Activated CD8-positive, alpha-beta T cell treated with anti-CD3 and anti-CD28 coated beads for 36 hours (primary cell): ENCODE results near the gene CCDC169. TPM values are rescaled to one million over a fixed set of nuclear protein-coding genes. Genes with fewer than 3 reads are reported as not detected.

Source experiments
- ATAC-seq: fragments of 200-7000 bp; cut with Tn5 transposase; one replicate; pipeline ENCODE4 v1.10.0; 2021; ENCODE audit warnings: mild to moderate bottlenecking, moderate library complexity
- CTCF ChIA-PET: fragments of 350-600 bp; sonication (Branson Sonifier 250); formaldehyde crosslinking; loops from one replicate; lab custom pipeline; 2021; ENCODE audit warnings: antibody characterized with exemption; lab: Charles Lee
- POLR2A ChIA-PET: fragments of 350-600 bp; sonication (Branson Sonifier 250); formaldehyde crosslinking; loops from one replicate; lab custom pipeline; 2021; ENCODE audit warnings: antibody characterized with exemption; lab: Charles Lee
- DNase-seq: peaks from one replicate; pipeline ENCODE4 v3.0.0-alpha.2; 2020
- H3K27ac Mint-ChIP-seq: one replicate; pipeline ENCODE4 v1.8.0; 2021; ENCODE audit warnings: mild to moderate bottlenecking, mixed read lengths
- H3K27me3 Mint-ChIP-seq: one replicate; pipeline ENCODE4 v1.8.0; 2021; ENCODE audit warnings: mixed read lengths
- H3K36me3 Mint-ChIP-seq: one replicate; pipeline ENCODE4 v1.8.0; 2021; ENCODE audit warnings: low read depth, mixed read lengths
- H3K4me1 Mint-ChIP-seq: one replicate; pipeline ENCODE4 v1.8.0; 2021; ENCODE audit warnings: low read depth, mixed read lengths
- H3K4me3 Mint-ChIP-seq: one replicate; pipeline ENCODE4 v1.8.0; 2021; ENCODE audit warnings: mild to moderate bottlenecking, moderate library complexity, mixed read lengths
- H3K9me3 Mint-ChIP-seq: one replicate; pipeline ENCODE4 v1.8.0; 2021; ENCODE audit warnings: mixed read lengths
- intact Hi-C: fragments of 100-400 bp; cut with micrococcal nuclease; formaldehyde crosslinking; loops from one replicate; pipeline ENCODE4 v1.10.0; 2022
- total RNA-seq, 2 experiments: library from RNA; stranded (reverse); gene quantifications; one replicate each; pipeline ENCODE4 v1.2.3, GENCODE V29; 2021
- TF ChIP-seq, protein P1 (sequence below): fragments of 200-600 bp; IDR thresholded peaks from one replicate; pipeline ENCODE4 v1.8.0; 2022; ENCODE audit warnings: antibody characterized with exemption, mild to moderate bottlenecking

Gene CCDC169
- total RNA-seq, 2 experiments from 2014 or later: not detected

DNA sequence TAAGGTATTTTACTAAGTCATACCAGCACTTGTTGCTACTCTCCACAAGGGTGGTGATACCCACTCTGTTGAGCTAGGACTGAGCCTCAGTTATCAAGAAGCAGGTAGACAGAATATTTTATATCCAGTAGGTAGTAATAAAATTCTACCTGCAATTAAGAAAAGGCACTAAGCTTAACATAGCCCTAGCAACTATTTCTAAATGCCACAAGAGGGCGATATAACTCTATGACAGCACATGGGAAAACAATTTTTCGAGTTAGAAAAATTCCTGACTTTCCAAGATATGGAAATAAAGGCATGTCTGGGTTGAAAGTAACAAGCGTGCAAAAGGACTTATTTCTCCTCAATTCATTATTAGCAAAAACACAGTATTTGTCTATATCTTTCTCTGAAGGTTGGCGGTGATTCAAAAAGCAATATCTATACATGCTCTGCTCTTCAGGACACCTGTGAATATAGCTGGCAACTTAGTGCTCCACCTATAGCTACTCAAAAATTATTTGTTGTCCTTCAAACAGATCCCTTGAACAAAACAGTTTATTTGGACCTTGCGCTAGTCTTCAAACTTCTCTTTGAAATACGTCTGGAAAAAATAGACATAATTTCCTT, 14.7 kb downstream of the CCDC169 start:
- DNase-seq (no peak), ATAC-seq (no peak)
- ChIA-PET CTCF (interaction anchor here (0.5 to 3.9 kb wide), 24 partner anchors 8 to 456 kb away, joined by 3 to 27 read pairs (median 4); partner anchors contain the start of gene CCDC169), POLR2A (no interaction called here)
- Mint-ChIP-seq H3K4me3 (no peak overlapping the region), H3K27me3 (peaks cover 11% of the 10 kb centered on the region), H3K27ac (no peak overlapping the region), H3K9me3 (no peaks in the 10 kb centered on the region), H3K4me1 (no peaks in the 10 kb centered on the region), H3K36me3 (no peaks in the 10 kb centered on the region)
- TF ChIP-seq, protein P1, sequence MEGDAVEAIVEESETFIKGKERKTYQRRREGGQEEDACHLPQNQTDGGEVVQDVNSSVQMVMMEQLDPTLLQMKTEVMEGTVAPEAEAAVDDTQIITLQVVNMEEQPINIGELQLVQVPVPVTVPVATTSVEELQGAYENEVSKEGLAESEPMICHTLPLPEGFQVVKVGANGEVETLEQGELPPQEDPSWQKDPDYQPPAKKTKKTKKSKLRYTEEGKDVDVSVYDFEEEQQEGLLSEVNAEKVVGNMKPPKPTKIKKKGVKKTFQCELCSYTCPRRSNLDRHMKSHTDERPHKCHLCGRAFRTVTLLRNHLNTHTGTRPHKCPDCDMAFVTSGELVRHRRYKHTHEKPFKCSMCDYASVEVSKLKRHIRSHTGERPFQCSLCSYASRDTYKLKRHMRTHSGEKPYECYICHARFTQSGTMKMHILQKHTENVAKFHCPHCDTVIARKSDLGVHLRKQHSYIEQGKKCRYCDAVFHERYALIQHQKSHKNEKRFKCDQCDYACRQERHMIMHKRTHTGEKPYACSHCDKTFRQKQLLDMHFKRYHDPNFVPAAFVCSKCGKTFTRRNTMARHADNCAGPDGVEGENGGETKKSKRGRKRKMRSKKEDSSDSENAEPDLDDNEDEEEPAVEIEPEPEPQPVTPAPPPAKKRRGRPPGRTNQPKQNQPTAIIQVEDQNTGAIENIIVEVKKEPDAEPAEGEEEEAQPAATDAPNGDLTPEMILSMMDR: peak; percentile 81
- intact Hi-C loops: no loop called here

DNA sequence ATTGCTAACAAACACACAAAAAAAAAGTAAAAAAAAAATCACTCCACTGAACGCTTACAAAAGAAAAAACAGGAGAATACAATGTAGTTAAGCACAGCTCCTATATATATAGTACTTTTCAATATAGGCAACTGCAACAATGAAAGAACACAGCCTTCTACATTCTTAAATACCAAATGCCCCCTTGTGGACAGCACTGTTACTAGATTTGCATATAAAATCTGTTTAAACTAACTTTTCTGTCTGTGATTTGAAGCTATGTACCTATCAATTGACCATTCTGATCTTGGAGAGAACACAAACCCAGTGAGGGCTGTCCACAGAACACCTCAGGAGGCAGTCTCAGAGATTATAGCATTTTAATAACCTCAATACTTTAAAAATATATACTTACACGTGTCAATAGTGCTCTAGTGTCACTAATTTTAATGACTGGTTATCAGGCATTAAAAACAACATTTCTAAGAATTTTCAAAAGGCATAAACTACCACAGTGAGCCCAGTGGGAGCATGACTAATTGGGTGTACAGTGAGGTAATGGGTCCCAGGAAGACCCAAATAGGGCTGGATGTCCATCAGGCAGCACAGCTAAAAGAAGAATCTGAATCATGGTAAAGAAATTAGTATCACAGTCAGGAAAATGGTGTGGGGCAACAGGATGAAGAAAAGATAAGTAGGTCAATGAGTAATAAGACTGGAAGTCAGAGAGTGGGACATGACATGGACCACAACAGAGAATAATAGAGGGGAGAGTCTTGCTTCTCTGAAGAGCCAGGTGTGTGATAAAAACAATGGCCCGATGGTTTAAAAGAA, 22.2 kb downstream of the CCDC169 start:
- ATAC-seq: no peak
- Mint-ChIP-seq H3K4me1 (no peaks in the 10 kb centered on the region), H3K27me3 (peaks cover 6% of the 10 kb centered on the region), H3K9me3 (no peaks in the 10 kb centered on the region), H3K36me3 (no peaks in the 10 kb centered on the region), H3K27ac (no peak overlapping the region), H3K4me3 (no peak overlapping the region)
- peak; percentile 33 for DNase-seq
- ChIA-PET CTCF (interaction anchor here (0.7 to 3.5 kb wide), 5 partner anchors 8 to 297 kb away, joined by 3 to 38 read pairs (median 4); no protein-coding TSS in a partner anchor), POLR2A (interaction anchor here (0.7 kb wide), 1 partner anchor 882 kb away, joined by 3 read pairs; no protein-coding TSS in a partner anchor)
- TF ChIP-seq, protein P1: peak; percentile 61
- intact Hi-C loops: loop anchor here (1.0 kb wide), 1 partner anchor 297 kb away; no protein-coding TSS in a partner anchor

DNA sequence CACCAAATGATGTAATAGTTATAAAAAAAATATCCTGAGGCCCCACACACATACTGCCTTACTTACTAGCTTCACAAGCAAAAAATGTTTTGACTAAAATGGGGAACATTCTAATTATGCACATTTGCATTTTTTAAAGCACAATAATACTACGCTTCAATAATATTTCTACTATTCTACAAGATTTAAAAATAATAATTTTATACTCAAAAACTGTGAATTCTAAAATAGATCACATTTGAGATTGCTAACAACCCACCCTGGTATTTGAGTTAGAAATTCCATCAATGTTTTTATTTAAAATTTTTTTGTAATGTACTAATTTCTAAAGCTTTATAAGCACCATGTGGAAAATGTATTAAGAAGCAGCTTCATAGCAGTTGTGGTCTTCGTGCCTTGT, 24.2 kb downstream of the CCDC169 start:
- no peak for DNase-seq
- Mint-ChIP-seq H3K27ac (no peak overlapping the region), H3K9me3 (no peaks in the 10 kb centered on the region), H3K36me3 (no peaks in the 10 kb centered on the region), H3K4me1 (no peaks in the 10 kb centered on the region), H3K27me3 (peaks cover 6% of the 10 kb centered on the region), H3K4me3 (no peak overlapping the region)
- ATAC-seq: no peak
- intact Hi-C loops: no loop called here
- CTCF ChIA-PET: interaction anchor here (3.5 kb wide), 2 partner anchors 10 to 295 kb away, joined by 27 to 38 read pairs; no protein-coding TSS in a partner anchor
- POLR2A ChIA-PET: no interaction called here
- TF ChIP-seq, protein P1: no peak

- no peak overlapping the region for H3K27ac Mint-ChIP-seq
- POLR2A ChIA-PET: no interaction called here
- ATAC-seq: no peak
Observed at GRCh38 chr13:36261976-36262375, 35.6 kb downstream of the CCDC169 start.

More at GRCh38 chr13:36261976-36262375, 35.6 kb downstream of the CCDC169 start:
- H3K9me3 Mint-ChIP-seq: no peaks in the 10 kb centered on the region
- intact Hi-C loops: no loop called here
- H3K36me3 Mint-ChIP-seq: no peaks in the 10 kb centered on the region
- TF ChIP-seq, protein P1: no peak
- no peak for DNase-seq
- H3K4me1 Mint-ChIP-seq: no peaks in the 10 kb centered on the region
- no peak overlapping the region for H3K4me3 Mint-ChIP-seq
- no peaks in the 10 kb centered on the region for H3K27me3 Mint-ChIP-seq
- CTCF ChIA-PET: no interaction called here
